ENCODE measurements around the gene AZIN2.

Gene AZIN2

DNA sequence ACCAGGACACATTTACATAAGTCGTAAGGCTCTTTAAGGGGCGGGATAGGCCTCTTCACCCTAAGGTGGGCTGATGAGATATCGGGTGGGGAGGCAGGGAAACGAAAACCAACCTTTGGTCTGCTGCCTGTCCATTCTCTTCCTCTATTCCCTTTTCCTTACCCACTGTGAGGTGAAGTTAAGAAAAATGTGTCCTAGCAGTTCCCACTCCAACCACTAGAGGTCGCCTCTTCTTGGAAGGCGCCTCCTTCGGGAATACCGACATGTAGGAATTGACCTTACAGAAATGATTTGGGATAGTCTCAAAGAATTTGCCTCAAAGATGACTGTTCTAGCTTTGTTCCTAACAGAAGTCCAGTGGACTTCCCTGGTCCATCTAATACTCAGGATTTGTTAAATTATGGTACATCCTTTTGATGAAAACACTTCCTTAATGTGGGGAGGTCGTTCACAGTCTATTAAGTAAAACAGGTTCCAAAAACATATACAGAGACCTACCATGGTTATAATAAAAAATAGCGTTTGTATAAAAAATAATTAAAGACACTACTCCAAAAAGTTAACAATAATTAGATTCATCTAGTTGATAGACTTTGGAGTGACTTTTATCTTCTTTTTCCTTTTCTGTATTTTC lies 14.1 kb downstream of the AZIN2 start:
- Mint-ChIP-seq H3K27me3 (ENCODE audit: low read depth, poor library complexity) (no peaks in the 10 kb centered on the region), H3K4me1 (peaks cover 31% of the 10 kb centered on the region), H3K27ac (no peak overlapping the region), H3K36me3 (ENCODE audit: low read depth) (peaks cover 13% of the 10 kb centered on the region), H3K4me3 (no peak overlapping the region), H3K9me3 (no peaks in the 10 kb centered on the region)
- DNase-seq: peak; percentile 81
- TF ChIP-seq, protein P1, sequence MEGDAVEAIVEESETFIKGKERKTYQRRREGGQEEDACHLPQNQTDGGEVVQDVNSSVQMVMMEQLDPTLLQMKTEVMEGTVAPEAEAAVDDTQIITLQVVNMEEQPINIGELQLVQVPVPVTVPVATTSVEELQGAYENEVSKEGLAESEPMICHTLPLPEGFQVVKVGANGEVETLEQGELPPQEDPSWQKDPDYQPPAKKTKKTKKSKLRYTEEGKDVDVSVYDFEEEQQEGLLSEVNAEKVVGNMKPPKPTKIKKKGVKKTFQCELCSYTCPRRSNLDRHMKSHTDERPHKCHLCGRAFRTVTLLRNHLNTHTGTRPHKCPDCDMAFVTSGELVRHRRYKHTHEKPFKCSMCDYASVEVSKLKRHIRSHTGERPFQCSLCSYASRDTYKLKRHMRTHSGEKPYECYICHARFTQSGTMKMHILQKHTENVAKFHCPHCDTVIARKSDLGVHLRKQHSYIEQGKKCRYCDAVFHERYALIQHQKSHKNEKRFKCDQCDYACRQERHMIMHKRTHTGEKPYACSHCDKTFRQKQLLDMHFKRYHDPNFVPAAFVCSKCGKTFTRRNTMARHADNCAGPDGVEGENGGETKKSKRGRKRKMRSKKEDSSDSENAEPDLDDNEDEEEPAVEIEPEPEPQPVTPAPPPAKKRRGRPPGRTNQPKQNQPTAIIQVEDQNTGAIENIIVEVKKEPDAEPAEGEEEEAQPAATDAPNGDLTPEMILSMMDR (IDR thresholded peaks at IDR 0.05): peak; percentile 99

DNA sequence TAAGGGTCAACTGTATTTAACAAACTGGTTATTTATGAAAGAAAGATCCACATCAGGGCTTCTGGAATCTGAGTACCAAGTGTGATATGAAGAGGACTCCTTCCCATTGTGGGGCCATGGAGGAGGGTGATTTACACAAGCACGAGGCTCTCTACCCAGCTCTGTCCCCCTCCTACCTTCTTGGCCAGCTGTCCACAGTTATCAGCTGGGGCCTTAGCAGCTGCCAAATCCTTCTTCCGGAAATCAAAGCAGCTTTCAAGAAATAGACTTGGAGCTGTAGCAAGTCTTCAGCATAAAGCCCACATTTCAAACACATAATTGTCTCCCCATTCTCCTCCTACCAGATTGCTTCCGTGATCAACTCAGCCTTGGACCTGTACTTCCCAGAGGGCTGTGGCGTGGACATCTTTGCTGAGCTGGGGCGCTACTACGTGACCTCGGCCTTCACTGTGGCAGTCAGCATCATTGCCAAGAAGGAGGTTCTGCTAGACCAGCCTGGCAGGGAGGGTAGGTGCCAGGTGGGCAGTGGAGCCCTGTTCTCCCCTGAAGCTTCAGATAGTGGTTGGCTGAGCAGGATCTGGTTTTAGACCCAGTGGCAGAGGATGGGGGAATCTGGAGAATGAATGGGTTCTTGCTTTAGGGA lies 15.5 kb downstream of the AZIN2 start:
- TF ChIP-seq, protein P1 (IDR thresholded peaks at IDR 0.05): no peak
- Mint-ChIP-seq H3K27ac (no peak overlapping the region), H3K4me1 (peaks cover 31% of the 10 kb centered on the region), H3K9me3 (no peaks in the 10 kb centered on the region), H3K4me3 (no peak overlapping the region), H3K36me3 (ENCODE audit: low read depth) (peaks cover 13% of the 10 kb centered on the region), H3K27me3 (ENCODE audit: low read depth, poor library complexity) (no peaks in the 10 kb centered on the region)
- no peak for DNase-seq

DNA sequence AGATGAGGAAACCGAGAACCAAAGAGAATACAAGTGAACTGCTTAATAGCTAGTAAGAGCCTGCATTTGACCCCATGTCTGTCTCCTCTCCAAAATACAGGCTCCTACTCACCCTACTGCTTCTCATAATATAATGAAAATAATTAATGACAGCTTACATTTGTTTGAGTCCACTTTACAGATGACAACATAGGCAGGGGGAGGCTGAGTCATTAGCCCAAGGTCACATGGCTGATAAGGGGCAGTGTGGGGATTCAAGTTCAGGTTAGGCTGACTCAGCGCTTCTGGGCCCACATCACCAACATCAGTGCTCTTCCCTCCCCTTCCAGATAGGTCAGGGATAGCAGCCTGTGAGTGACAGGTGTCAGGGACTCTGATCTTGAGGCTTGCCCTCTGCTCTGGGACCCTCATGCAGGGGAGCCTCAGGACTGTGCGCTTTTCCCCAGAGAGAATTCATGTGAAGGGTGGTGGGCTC lies 16.2 kb downstream of the AZIN2 start:
- TF ChIP-seq, protein P1 (IDR thresholded peaks at IDR 0.05): no peak
- peaks cover 30% of the 10 kb centered on the region for H3K4me1 Mint-ChIP-seq
- H3K4me3 Mint-ChIP-seq: no peak overlapping the region
- no peaks in the 10 kb centered on the region for H3K9me3 Mint-ChIP-seq
- DNase-seq: no peak
- H3K27me3 Mint-ChIP-seq (ENCODE audit: low read depth, poor library complexity): no peaks in the 10 kb centered on the region
- H3K36me3 Mint-ChIP-seq (ENCODE audit: low read depth): peaks cover 13% of the 10 kb centered on the region
- no peak overlapping the region for H3K27ac Mint-ChIP-seq

- Mint-ChIP-seq H3K4me1 (peaks cover 24% of the 10 kb centered on the region), H3K36me3 (ENCODE audit: low read depth) (peaks cover 13% of the 10 kb centered on the region), H3K27ac (no peak overlapping the region), H3K4me3 (no peak overlapping the region), H3K9me3 (no peaks in the 10 kb centered on the region), H3K27me3 (ENCODE audit: low read depth, poor library complexity) (no peaks in the 10 kb centered on the region)
- TF ChIP-seq, protein P1 (IDR thresholded peaks at IDR 0.05): no peak
- no peak for DNase-seq
These were observed 16.8 kb downstream of the AZIN2 start for GRCh38 chr1:33097762-33098161.

GRCh38 chr1:33098371-33098770 lies 17.4 kb downstream of the AZIN2 start:
- H3K27ac Mint-ChIP-seq: no peak overlapping the region

More at GRCh38 chr1:33098371-33098770, 17.4 kb downstream of the AZIN2 start:
- Mint-ChIP-seq H3K27me3 (ENCODE audit: low read depth, poor library complexity) (peaks cover 4% of the 10 kb centered on the region), H3K4me1 (peaks cover 20% of the 10 kb centered on the region), H3K36me3 (ENCODE audit: low read depth) (peaks cover 13% of the 10 kb centered on the region), H3K9me3 (no peaks in the 10 kb centered on the region), H3K4me3 (no peak overlapping the region)
- no peak for DNase-seq
- TF ChIP-seq, protein P1 (IDR thresholded peaks at IDR 0.05): no peak

Data from nephron progenitor cell (in vitro differentiated cells).